Measurements from ENCODE around the gene HNRNPL. TPM values are rescaled to one million over a fixed set of nuclear protein-coding genes. Genes with fewer than 3 reads are reported as not detected.
"Not testable (repeated sequence)": the region's sequence is repeated elsewhere in the genome, so short reads cannot be mapped to it uniquely, and the experiment has no call there.

Gene HNRNPL
- 100 to 1,000 TPM; 179 to 185 TPM for total RNA-seq
- long read RNA-seq, partial matches to known transcripts: 4 of 6 reads
- long read RNA-seq, other reads (novel, unspliced or antisense): 2 of 6 reads

DNA sequence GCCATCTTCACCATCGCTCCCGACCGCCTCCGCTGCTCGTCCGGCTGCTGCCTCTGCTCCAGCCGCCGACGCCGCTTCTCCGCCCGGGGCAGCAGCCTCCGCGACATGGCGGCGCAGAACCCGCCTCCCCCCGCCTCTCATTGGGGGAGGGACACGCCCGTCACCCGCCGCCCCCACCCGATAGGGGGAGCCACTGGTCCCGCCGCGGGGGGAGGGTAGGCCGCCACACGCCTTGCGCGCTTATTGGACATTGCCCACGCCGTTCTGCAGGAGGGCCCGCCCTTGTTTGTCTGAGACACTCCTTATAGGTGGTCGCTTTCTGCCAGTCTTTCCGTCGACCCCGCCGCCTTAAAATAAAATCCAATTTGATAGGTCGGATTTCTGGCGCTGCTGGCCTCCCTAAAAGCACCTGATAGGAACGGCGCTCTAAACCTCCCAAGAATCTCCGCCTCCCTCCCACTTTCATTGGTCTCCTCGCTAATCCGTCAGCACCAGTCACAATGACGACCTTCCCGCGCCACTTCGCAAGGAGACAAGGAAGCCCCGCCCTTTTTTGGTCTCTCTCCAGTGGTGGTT is at the start of gene HNRNPL:
Gene HNRNPL (minus strand): TSS at position 127 of the 576 bp plus-strand sequence. CDS start 20 bp downstream, at position 107.
- DNase-seq (peak; percentile 99), ATAC-seq (peak; percentile 76 to 82)
- intact Hi-C loops (cut with DNase I): loop anchor here (2.0 to 10.0 kb wide), 3 partner anchors 15 to 205 kb away; partner anchors contain the start of gene ACTN4 (in 2 of the 2)

- peak in 1 of 2 donors; percentile 6 for ATAC-seq
- intact Hi-C loops (cut with DNase I): no loop called here
- DNase-seq: no peak
Observed at GRCh38 chr19:38898788-38899446, 49.1 kb upstream of the HNRNPL start.

- intact Hi-C loops (cut with DNase I): no loop called here
- ATAC-seq (no peak), DNase-seq (no peak)
Observed at GRCh38 chr19:38894968-38895367, 45.2 kb upstream of the HNRNPL start.

- no peak for DNase-seq
- intact Hi-C loops (cut with DNase I): no loop called here
- no peak for ATAC-seq
Observed at GRCh38 chr19:38893341-38893771, 43.6 kb upstream of the HNRNPL start.

GRCh38 chr19:38892841-38893240 is 43.1 kb upstream of the HNRNPL start:
- ATAC-seq (no peak), DNase-seq (no peak)
- intact Hi-C loops (cut with DNase I): no loop called here

GRCh38 chr19:38891771-38892170 is 42.0 kb upstream of the HNRNPL start:
- intact Hi-C loops (cut with DNase I): no loop called here
- ATAC-seq (no peak), DNase-seq (no peak)

DNA sequence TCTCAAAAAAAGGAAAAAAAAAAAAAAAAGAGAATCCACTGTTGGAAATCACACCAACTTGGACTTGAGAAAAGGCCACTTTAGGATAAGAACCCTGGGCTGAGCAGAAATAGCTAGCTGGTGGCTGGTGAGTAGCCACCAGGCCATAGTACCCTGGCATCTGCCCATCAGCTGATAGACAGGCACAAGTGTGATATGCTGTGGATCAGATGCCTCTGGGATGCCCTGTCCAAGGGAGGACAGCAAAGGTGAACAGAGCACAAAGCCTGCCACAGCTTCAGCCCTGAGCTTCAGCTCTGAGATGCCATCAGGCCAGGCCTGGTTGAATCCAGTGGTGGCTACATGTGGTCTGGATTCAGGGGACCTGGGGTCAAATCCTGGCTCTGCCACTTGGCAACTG is 40.9 kb upstream of the HNRNPL start:
- peak in 1 of 2 donors; percentile 53 for ATAC-seq
- DNase-seq: no peak
- intact Hi-C loops (cut with DNase I): no loop called here

DNA sequence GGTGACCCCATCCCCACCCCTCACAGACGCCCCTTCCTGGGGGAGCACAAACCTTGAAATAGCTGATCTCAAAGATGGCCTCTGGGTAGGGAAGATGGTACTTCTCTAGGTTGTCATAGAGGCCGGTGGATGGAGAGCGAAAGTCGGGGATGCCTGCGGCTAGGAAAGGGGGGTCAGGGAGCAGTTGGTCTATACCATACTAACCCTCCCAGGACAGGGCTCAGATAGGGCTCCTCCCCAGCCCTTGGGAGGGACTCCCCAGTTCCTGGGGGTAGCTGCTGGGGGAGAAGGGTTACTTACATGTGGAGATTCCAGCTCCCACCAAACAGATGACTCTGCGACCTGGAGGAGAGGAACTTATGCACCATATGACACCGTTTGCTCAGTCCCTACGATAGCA is 40.0 kb upstream of the HNRNPL start:
- DNase-seq: no peak
- intact Hi-C loops (cut with DNase I): no loop called here
- no peak for ATAC-seq

- DNase-seq (no peak), ATAC-seq (no peak)
- intact Hi-C loops (cut with DNase I): no loop called here
Observed at GRCh38 chr19:38888876-38889275, 39.1 kb upstream of the HNRNPL start.

- intact Hi-C loops (cut with DNase I); DNase-seq; ATAC-seq: not testable (repeated sequence)
Observed at GRCh38 chr19:38884691-38885090, 34.9 kb upstream of the HNRNPL start.

DNA sequence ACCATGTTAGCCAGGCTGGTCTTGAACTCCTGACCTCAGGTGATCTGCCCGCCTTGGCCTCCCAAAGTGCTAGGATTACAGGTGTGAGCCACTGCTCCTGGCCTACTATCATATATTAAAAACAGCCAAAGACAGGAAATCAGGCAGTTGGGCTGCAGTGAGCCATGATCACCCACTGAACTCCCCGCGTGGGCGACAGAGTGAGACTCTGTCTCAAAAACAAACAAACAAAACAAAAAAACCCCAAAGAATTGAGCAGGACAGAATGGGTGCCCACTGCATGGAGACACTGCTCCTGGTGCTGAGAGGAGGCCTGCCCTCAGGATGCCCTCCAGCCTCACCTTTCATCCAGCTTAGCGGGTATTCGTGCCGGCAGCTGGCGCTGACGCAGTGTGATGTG is 33.5 kb upstream of the HNRNPL start:
- ATAC-seq: no peak
- intact Hi-C loops (cut with DNase I): no loop called here
- no peak for DNase-seq

DNA sequence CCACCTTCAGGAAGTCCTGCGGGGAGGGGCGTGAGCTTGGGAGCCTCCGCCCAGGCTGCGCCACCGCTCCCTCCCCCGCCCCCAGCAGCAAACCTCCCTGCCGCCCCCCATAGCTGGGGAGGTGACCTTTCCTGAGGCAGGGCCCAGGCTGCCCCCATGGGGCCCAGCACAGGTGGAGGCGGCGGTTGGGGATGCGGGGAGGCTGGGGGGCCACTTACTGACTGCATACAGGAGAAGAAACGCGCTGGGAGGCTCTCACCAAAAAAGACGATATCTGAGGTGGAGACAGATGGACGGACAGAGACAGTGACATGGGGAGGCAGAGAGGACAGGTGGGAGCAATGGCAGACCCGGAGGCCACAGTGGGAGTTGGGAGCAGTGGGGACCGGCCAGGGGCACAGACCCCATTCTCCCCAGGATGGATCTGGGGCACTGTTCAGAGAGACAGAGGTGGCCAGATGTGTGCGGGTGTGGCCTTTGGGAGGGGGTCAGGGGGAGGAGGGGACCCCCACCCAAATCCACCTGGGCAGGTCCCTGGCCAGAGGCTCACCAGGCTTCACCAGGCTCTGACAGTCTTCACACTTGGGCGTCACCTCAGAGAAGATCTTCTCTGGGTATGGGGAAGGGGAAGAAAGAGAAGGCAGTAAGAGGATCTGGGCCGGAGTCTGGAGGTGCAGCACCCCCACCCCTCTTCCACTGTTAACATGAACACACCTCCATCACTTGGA is 31.3 kb upstream of the HNRNPL start:
- intact Hi-C loops (cut with DNase I): no loop called here
- DNase-seq (no peak), ATAC-seq (no peak)

DNA sequence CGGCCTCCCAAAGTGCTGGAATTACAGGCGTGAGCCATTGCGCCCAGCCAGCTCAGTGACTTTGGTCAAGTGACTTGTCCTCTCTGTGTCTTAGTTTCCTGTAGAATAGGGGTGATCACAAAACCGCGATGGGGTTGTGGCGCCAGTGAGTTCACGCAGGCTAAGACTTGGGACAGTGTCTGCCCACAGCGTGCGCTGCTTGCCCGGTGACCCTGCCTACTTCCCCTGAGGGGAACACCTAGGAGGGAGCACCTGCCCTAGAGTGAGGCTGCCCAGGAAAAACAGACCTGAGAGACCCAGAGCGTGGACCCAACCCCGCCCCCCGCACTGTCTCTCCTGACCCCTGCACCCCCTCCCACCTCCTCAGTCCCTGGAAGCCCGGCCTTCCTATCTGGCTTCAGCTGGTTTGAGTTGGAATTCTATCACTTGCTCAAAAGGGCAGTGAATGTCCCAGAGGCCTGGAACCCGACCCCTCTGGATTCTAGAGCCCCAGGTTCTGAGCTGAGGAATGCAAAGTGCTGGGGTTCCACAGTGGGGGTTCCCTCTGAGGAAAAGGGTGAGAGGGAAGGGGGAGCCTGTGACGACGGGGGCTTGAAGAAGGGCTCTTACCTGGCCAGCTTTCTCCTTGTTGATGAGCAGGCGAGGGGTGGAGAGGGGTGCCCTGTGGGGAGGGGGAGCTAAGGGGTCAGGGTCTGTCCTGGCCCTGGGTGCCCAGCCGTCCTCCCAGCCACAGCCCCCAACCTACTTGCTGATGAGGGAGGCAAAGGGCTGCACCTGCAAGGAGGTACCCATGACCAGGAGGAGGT is 30.5 kb upstream of the HNRNPL start:
- intact Hi-C loops (cut with DNase I): no loop called here
- no peak for DNase-seq
- ATAC-seq: no peak

DNA sequence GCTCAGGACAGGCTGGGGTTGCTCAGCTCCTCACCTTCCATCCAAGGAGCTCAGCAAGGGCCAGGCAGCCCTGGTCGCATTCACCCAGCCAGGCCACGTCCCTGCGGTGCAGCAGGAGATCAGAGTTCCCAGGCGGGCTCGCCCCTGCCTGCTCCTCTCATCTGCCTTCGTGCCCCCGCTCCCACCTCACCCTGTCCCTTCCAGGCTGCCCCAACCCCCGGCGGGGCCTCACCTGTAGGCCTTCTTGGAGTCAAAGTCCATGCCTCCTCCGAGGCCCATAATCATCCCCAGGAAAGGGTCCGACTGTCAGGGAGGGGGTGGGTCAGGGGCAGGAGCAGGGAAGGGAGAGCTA is 29.6 kb upstream of the HNRNPL start:
- ATAC-seq (no peak), DNase-seq (no peak)
- intact Hi-C loops (cut with DNase I): no loop called here

DNA sequence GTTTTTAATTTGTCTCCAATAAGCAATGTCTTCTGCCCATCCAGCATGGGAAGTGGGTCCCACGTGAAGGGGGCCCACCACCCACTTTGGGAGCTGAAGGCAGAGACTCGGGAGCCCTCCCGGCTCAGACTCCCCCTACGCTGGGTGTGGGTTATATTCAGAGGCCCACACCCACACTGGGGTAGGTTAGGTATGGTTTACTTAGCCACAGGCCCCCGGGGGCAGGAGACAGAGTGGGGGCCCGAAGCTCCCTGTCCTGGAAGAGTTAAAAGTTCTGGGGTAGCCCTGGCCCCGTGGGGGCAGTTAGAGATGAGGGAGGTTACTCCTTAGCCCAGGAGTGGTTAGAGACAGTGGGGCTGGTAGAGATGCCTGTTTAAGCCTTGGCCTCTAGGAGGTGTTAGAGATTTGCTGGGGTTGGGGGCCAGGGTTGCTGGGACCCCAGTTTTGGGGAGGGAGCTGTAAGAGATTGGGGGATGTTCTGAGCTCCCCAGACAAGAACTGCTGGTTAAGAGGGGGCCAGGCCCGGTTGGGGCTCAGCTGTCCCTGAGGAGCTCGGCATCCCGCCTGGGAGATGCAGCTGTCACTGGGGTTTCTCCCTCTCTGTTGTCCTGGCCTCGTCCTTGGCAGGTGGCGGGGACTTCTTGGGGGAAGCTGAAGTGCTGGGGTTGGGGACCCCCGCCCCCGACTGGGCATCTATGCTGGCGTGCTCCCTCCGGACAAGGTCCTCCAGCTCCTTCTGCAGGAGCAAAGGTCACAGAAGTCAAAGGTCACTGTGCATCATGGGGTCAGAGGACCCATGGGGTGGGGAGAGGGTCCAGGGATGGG is 29.0 kb upstream of the HNRNPL start:
- DNase-seq: no peak
- no peak for ATAC-seq
- intact Hi-C loops (cut with DNase I): no loop called here

DNA sequence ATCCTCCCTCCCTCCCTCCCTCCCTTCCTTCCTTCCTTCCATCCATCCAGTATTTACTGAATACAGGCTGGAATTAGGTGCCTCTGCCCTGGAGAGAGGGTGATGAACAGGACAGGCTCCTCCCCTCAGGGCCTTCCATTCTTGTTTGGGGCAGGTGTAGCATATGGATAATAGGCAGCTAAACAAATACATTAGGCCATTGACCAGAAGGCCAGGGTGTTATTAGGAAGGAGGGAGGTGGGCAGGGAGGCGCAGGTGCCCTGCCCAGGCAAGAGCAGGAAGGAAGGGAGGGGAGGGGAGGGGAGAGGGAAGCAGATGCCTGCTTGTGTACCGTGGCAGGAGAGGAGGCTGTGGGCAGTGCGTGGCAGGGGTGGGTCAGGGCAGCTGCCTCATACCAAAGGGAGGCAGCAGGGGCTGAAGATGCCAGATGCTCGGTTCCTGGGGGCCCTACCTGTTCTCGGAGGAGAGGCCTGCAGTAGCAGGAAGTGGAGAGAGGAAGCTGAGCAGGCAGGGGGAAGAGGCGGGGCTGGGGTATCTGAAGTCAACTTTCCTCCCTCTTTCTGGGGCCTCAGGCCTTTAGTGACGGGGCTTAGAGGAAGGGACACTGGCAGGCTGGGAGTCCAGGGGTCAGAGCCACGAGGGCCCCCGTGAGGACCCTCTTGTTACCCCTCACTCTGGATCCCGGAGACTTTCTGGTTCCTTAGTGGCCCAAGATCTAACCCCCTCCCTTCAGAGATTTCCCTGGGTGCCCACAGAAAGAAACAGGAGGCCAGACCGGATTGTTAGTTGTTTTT is 28.2 kb upstream of the HNRNPL start, which contains the start of gene RINL:
Gene RINL (minus strand): TSS at position 495 of the 794 bp plus-strand sequence. CDS start 1,533 bp downstream, outside the sequence.
- intact Hi-C loops (cut with DNase I): no loop called here
- peak; percentile 33 for DNase-seq
- peak; percentile 40 to 72 for ATAC-seq

DNA sequence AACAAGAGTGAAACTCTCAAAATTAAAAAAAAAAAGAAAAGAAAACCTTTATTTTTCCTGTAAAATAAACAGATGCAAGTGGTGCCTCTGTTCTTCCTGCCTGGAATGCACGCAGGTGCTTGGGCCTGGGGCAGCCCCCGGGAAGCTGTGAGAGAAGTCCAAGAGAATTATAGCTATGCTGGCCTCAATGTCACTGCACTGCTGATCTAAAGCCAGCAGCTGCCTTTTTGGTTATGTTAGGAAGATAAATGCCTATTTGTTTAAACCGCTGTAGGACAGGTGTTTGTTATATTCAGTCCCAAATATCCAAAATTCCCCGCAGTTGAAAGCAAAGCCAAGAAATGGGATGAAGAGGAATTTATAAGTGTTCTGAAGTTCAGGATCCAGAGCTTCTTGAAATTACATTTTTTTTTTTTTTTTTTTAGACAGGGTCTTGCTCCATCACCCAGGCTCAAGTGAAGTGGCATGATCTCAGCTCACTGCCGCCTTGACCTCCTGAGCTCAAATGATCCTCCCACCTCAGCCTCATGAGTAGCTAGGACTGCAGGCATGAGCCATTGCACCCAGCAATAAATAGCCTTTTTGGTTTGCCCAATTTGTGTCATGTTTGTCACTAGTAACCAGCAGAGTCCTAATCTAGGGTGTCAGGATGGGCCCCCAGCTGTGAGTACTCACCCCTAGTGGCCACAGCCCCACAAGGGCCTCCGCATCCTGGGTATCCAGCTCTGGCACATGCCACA is 26.0 kb upstream of the HNRNPL start:
- DNase-seq (no peak), ATAC-seq (no peak)
- intact Hi-C loops (cut with DNase I): no loop called here

Measured in left cardiac atrium (tissue), 4 donors.